Ishikawa (cell line): Measurements from ENCODE around the gene MKLN1.

Source experiments
- CEBPB ChIP-seq: IDR thresholded peaks from 2 replicates; pipeline ENCODE4 v1.6.1; 2012
- FOXM1 ChIP-seq: IDR thresholded peaks from 2 replicates; pipeline ENCODE4 v1.6.1; 2012; ENCODE audit warnings: low read depth, borderline replicate concordance
- RAD21 ChIP-seq: IDR thresholded peaks from 2 replicates; pipeline ENCODE4 v1.6.1; 2012; ENCODE audit warnings: low read depth
- TAF1 ChIP-seq: IDR thresholded peaks from 2 replicates; pipeline ENCODE4 v1.6.1; 2012; ENCODE audit warnings: low read depth, mild to moderate bottlenecking
- ZBTB7A ChIP-seq: IDR thresholded peaks from 2 replicates; pipeline ENCODE4 v1.6.1; 2012; ENCODE audit warnings: low read depth
- TF ChIP-seq, protein P1 (sequence below): IDR thresholded peaks from 2 replicates; pipeline ENCODE4 v1.6.1; 2012; ENCODE audit warnings: low read depth, mild to moderate bottlenecking
- TF ChIP-seq, protein P2 (sequence below): IDR thresholded peaks from 2 replicates; pipeline ENCODE4 v1.6.1; 2012

GRCh38 chr7:131325179-131325840, 2.4 kb upstream of the MKLN1 start:
- TF ChIP-seq TAF1 = no peak
- no peak for TF ChIP-seq CEBPB
- TF ChIP-seq, protein P1, sequence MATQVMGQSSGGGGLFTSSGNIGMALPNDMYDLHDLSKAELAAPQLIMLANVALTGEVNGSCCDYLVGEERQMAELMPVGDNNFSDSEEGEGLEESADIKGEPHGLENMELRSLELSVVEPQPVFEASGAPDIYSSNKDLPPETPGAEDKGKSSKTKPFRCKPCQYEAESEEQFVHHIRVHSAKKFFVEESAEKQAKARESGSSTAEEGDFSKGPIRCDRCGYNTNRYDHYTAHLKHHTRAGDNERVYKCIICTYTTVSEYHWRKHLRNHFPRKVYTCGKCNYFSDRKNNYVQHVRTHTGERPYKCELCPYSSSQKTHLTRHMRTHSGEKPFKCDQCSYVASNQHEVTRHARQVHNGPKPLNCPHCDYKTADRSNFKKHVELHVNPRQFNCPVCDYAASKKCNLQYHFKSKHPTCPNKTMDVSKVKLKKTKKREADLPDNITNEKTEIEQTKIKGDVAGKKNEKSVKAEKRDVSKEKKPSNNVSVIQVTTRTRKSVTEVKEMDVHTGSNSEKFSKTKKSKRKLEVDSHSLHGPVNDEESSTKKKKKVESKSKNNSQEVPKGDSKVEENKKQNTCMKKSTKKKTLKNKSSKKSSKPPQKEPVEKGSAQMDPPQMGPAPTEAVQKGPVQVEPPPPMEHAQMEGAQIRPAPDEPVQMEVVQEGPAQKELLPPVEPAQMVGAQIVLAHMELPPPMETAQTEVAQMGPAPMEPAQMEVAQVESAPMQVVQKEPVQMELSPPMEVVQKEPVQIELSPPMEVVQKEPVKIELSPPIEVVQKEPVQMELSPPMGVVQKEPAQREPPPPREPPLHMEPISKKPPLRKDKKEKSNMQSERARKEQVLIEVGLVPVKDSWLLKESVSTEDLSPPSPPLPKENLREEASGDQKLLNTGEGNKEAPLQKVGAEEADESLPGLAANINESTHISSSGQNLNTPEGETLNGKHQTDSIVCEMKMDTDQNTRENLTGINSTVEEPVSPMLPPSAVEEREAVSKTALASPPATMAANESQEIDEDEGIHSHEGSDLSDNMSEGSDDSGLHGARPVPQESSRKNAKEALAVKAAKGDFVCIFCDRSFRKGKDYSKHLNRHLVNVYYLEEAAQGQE = no peak
- TF ChIP-seq RAD21 = no peak
- TF ChIP-seq, protein P2, sequence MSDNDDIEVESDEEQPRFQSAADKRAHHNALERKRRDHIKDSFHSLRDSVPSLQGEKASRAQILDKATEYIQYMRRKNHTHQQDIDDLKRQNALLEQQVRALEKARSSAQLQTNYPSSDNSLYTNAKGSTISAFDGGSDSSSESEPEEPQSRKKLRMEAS = no peak
- TF ChIP-seq ZBTB7A = no peak
- no peak for TF ChIP-seq FOXM1
